HepG2 (cell line): ENCODE data around the gene MSMB. TPM values are rescaled to one million over a fixed set of nuclear protein-coding genes. Genes with fewer than 3 reads are reported as not detected.
"Not testable (repeated sequence)": the region's sequence is repeated elsewhere in the genome, so short reads cannot be mapped to it uniquely, and the experiment has no call there.

Experiments
- ATAC-seq: fragments of 200-7000 bp; cut with Tn5 transposase; 3 replicates; pipeline ENCODE4 v1.9.1; 2020; ENCODE audit warnings: mild to moderate bottlenecking, moderate library complexity
- BruUV-seq: library from RNA; stranded (reverse); fragments of 400-500 nt; replicated peaks from 2 replicates; lab custom pipeline; 2021; lab: Mats Ljungman, UMichigan
- CTCF ChIA-PET: fragments of 300-600 bp; formaldehyde crosslinking; extraction: SDS; loops from one replicate; lab custom pipeline; 2021; ENCODE audit warnings: low total read pairs, inconsistent platforms, low intra/inter-chr PET ratio; lab: Yijun Ruan, JAX
- POLR2A ChIA-PET: fragments of 350-600 bp; sonication (Branson Sonifier 250); formaldehyde crosslinking; loops from one replicate; lab custom pipeline; 2020; ENCODE audit warnings: antibody characterized with exemption, inconsistent platforms; lab: Yijun Ruan, JAX
- DNase-seq: peaks from one replicate; pipeline ENCODE4 v3.0.0-alpha.2; 2015; ENCODE audit warnings: low spot score
- FAIRE-seq: peaks from 3 replicates; lab custom pipeline; 2011; peaks lifted over from hg19 to GRCh38; lab: Jason Lieb, UNC
- H2AFZ ChIP-seq: one replicate; pipeline ENCODE4 v1.6.1; 2011; ENCODE audit warnings: low read length, inconsistent platforms
- H3K27ac ChIP-seq: fragments of 300-600 bp; 3 replicates; pipeline ENCODE4 v1.8.0; 2011; ENCODE audit warnings: mixed run types, mild to moderate bottlenecking, mixed read lengths, low read length, inconsistent platforms; ENCODE audit not compliant: insufficient read depth; ENCODE audit errors: extremely low read length
- H3K27me3 ChIP-seq, 2 experiments: fragments of 200-600 bp in 1 of 2; 2 replicates in 1 of 2; 3 replicates in 1 of 2; pipeline versions ENCODE4 v1.6.0 to v1.8.0; 2011; ENCODE audit warnings: low read length in 2 of 2, mild to moderate bottlenecking in 2 of 2, moderate library complexity in 2 of 2, inconsistent platforms in 1 of 2; ENCODE audit not compliant: insufficient read depth in 2 of 2, control insufficient read depth in 1 of 2
- H3K36me3 ChIP-seq, 2 experiments: fragments of 200-600 bp in 1 of 2; replicated peaks in 1 of 2; 2 replicates in 1 of 2; 3 replicates in 1 of 2; pipeline versions ENCODE4 v1.5.1 to v1.8.0; 2011; ENCODE audit warnings: low read length in 2 of 2, inconsistent platforms in 1 of 2; ENCODE audit not compliant: insufficient read depth in 2 of 2, control insufficient read depth in 1 of 2
- H3K4me1 ChIP-seq: 2 replicates; pipeline ENCODE4 v1.5.1; 2012; ENCODE audit warnings: low read length, inconsistent platforms; ENCODE audit not compliant: insufficient read depth
- H3K4me2 ChIP-seq: 2 replicates; pipeline ENCODE4 v1.6.0; 2011; ENCODE audit warnings: low read depth, low read length, inconsistent platforms
- H3K4me3 ChIP-seq, 3 experiments: fragments of 200-600 bp in 1 of 3; sonication (generic), shearing (Covaris generic) in 1 of 3; replicated peaks in 1 of 3; 2 replicates each; pipeline ENCODE4 v1.5.1; 2011 to 2016; ENCODE audit warnings: low read length in 3 of 3, inconsistent platforms in 2 of 3, low read depth in 2 of 3, mild to moderate bottlenecking in 2 of 3, control low read depth in 1 of 3, mixed read lengths in 1 of 3; ENCODE audit not compliant: insufficient read depth in 1 of 3
- H3K79me2 ChIP-seq: one replicate; pipeline ENCODE4 v1.6.1; 2011; ENCODE audit warnings: low read length, inconsistent platforms; ENCODE audit not compliant: insufficient read depth
- H3K9ac ChIP-seq: 2 replicates; pipeline ENCODE4 v1.6.0; 2011; ENCODE audit warnings: mild to moderate bottlenecking, low read depth, low read length, inconsistent platforms; ENCODE audit not compliant: insufficient read depth
- H3K9me3 ChIP-seq: 2 replicates; pipeline ENCODE4 v1.5.1; 2012; ENCODE audit warnings: mild to moderate bottlenecking, low read length
- H4K20me1 ChIP-seq: 2 replicates; pipeline ENCODE4 v1.6.0; 2011; ENCODE audit warnings: inconsistent platforms, mild to moderate bottlenecking, low read length, moderate library complexity; ENCODE audit not compliant: insufficient read depth
- ELF1 ChIP-seq: sonication (generic); formaldehyde crosslinking; IDR thresholded peaks from 2 replicates; pipeline ENCODE4 v1.4.0; 2020; ENCODE audit warnings: missing genetic modification reagents
- HIC2 ChIP-seq: sonication (generic); formaldehyde crosslinking; IDR thresholded peaks from 2 replicates; pipeline ENCODE4 v1.9.0; 2022; ENCODE audit warnings: low read depth, missing genetic modification reagents
- ZBTB10 ChIP-seq: sonication (generic); formaldehyde crosslinking; IDR thresholded peaks from 2 replicates; pipeline ENCODE4 v1.4.0; 2020; ENCODE audit warnings: missing genetic modification reagents, borderline replicate concordance
- ZNF274 ChIP-seq: sonication (generic); formaldehyde crosslinking; IDR thresholded peaks from 2 replicates; pipeline ENCODE4 v1.5.1; 2020; ENCODE audit warnings: mild to moderate bottlenecking, missing genetic modification reagents
- ZNF501 ChIP-seq: sonication (generic); formaldehyde crosslinking; IDR thresholded peaks from 2 replicates; pipeline ENCODE4 v1.5.1; 2020; ENCODE audit warnings: mild to moderate bottlenecking, moderate library complexity, missing genetic modification reagents
- WGBS: methylation state at CpG from one replicate; pipeline ENCODE4 v1.1.6; 2017; ENCODE audit warnings: low lambda C conversion rate; 5-methylcytosine and 5-hydroxymethylcytosine counted together
- in situ Hi-C: cut with HindIII; loops from 2 replicates; pipeline ENCODE4 v1.10.0; 2017; ENCODE audit warnings: low pct_unique_long_range_greater_than_20kb; ENCODE audit not compliant: extremely low pct_ligation_motif_present
- intact Hi-C: fragments of 100-400 bp; cut with micrococcal nuclease; formaldehyde crosslinking; loops from one replicate; pipeline ENCODE4 v1.10.0; 2022; ENCODE audit not compliant: unreplicated experiment
- polyA plus RNA-seq, 8 experiments: library from polyadenylated mRNA; depleted of rRNA in 3 of 8; stranded (reverse) in 7 of 8; unstranded in 1 of 8; fragments of >200 nt; fragmentation: Illumina TruSeq in 4 of 8; extraction: Trizol in 4 of 8; gene quantifications; 2 replicates each; pipeline versions ENCODE4 v1.2.1 to v1.2.3, GENCODE V29; 2011 to 2016; ENCODE audit warnings: low read depth in 4 of 8, missing spikeins in 1 of 8, mixed read lengths in 1 of 8; ENCODE audit not compliant: insufficient read depth in 1 of 8
- total RNA-seq, 5 experiments: library from RNA; depleted of rRNA; stranded (reverse); fragments of >200 nt; fragmentation: Illumina TruSeq; extraction: Trizol; gene quantifications; 2 replicates each; pipeline ENCODE4 v1.2.3, GENCODE V29; 2016; ENCODE audit warnings: low read depth in 1 of 5

Gene MSMB
- total and polyA plus RNA-seq, 2 of the 13 experiments (the other 11 are each of a cell fraction or from before 2014, with no cell fraction given) = 0.84 TPM; not detected in 1

- no peak; the same call in 1 of the 2 replicates for TF ChIP-seq ZBTB10 (CRISPR knock-in tag)
- 0 out of 2 replicates have a peak, but pooled peaks have one; percentile 19 for TF ChIP-seq HIC2 (CRISPR knock-in tag)
- peak; percentile 69 for TF ChIP-seq ELF1 (CRISPR knock-in tag)
- TF ChIP-seq, all 625 proteins: peak for 248
These were observed 6.2 kb upstream of the MSMB start (continued) for GRCh38 chr10:46052057-46052790.

GRCh38 chr10:46050941-46051623 lies 5.0 kb upstream of the MSMB start:
- intact Hi-C loops (loop anchor here (5.0 kb wide), 1 partner anchor 46 kb away; no protein-coding TSS in a partner anchor), in situ Hi-C loops (no loop called here)
- Histone ChIP-seq H3K4me1 (peaks cover 88% of the 10 kb centered on the region), H3K27me3 (no peaks in the 10 kb centered on the region), H3K9ac (no peak overlapping the region; the same call in 1 of the 2 replicates), H2AFZ (no peak overlapping the region), H3K9me3 (no peaks in the 10 kb centered on the region), H3K4me2 (no peak overlapping the region), H4K20me1 (no peaks in the 10 kb centered on the region), H3K79me2 (no peaks in the 10 kb centered on the region), H3K27ac (peak overlapping the region; percentile 75), H3K4me3 (no peak overlapping the region), H3K36me3 (no peaks in the 10 kb centered on the region)
- no peak for DNase-seq
- POLR2A ChIA-PET = interaction anchor here (2.2 to 3.1 kb wide), 2 partner anchors 19 to 22 kb away, joined by 22 to 49 read pairs; partner anchors contain the start of gene NCOA4
- TF ChIP-seq ZNF274 (CRISPR knock-in tag) = no peak
- 0 out of 2 replicates have a peak, but pooled peaks have one; percentile 29 for TF ChIP-seq ZNF501 (CRISPR knock-in tag)
- ATAC-seq = no peak
- BruUV-seq = no TSS peak
- WGBS = 85% methylated on average over 11 of the region's 11 CpGs
- FAIRE-seq = no peak
- CTCF ChIA-PET = no interaction called here

- H3K36me3 ChIP-seq, H3K27me3 ChIP-seq, H3K27ac ChIP-seq, intact Hi-C loops, DNase-seq, H3K79me2 ChIP-seq, H3K9ac ChIP-seq, CTCF ChIA-PET, ATAC-seq, H2AFZ ChIP-seq, in situ Hi-C loops, H3K4me3 ChIP-seq, POLR2A ChIA-PET, BruUV-seq, H3K4me2 ChIP-seq, FAIRE-seq, H4K20me1 ChIP-seq, H3K9me3 ChIP-seq: not testable (repeated sequence)
- H3K4me1 ChIP-seq = peaks cover 72% of the 10 kb centered on the region
- WGBS = 98% methylated on average over 11 of the region's 11 CpGs
These were observed 3.4 kb upstream of the MSMB start for GRCh38 chr10:46049497-46049831.
